K562 (cell line): ENCODE results near the gene PTPRR. TPM values are rescaled to one million over a fixed set of nuclear protein-coding genes. Genes with fewer than 3 reads are reported as not detected.

ENCODE experiments used
- ATAC-seq: fragments of 200-7000 bp; cut with Tn5 transposase; 3 replicates; pipeline ENCODE4 v1.9.1; 2020; ENCODE audit warnings: moderate library complexity
- BruUV-seq: library from RNA; stranded (reverse); fragments of 400-500 nt; replicated peaks from 2 replicates; lab custom pipeline; 2021; lab: Mats Ljungman, UMichigan
- CTCF ChIA-PET: fragments of 300-600 bp; formaldehyde crosslinking; extraction: SDS; loops from one replicate; lab custom pipeline; 2021; ENCODE audit warnings: low intra/inter-chr PET ratio; lab: Yijun Ruan, JAX
- POLR2A ChIA-PET: fragments of 300-600, 350-650 bp; sonication (Branson Sonifier 250); formaldehyde crosslinking; extraction: SDS; loops from one replicate; lab custom pipeline; 2021; ENCODE audit warnings: antibody characterized with exemption, inconsistent platforms; lab: Yijun Ruan, JAX
- DNase-seq, 4 experiments: peaks; one replicate each; pipeline versions ENCODE4 v3.0.0 to v3.0.0-alpha.2; 2011 to 2018; ENCODE audit warnings: low spot score in 3 of 4, mixed read lengths in 3 of 4; ENCODE audit errors: extremely low read depth in 1 of 4
- FAIRE-seq: peaks from 2 replicates; lab custom pipeline; 2011; peaks lifted over from hg19 to GRCh38; lab: Jason Lieb, UNC
- H2AFZ ChIP-seq: 2 replicates; pipeline ENCODE4 v1.6.0; 2011; ENCODE audit warnings: low read depth, low read length, control low read depth, inconsistent platforms
- H3K27ac ChIP-seq: fragments of 200-600 bp; 3 replicates; pipeline ENCODE4 v1.8.0; 2011; ENCODE audit warnings: low read depth, mild to moderate bottlenecking, control low read depth, inconsistent platforms, low read length, moderate library complexity, mixed read lengths; ENCODE audit errors: extremely low read depth
- H3K27me3 ChIP-seq, 2 experiments: fragments of 300-600 bp in 1 of 2; 2 replicates in 1 of 2; 3 replicates in 1 of 2; pipeline versions ENCODE4 v1.6.0 to v1.8.0; 2011; ENCODE audit warnings: inconsistent platforms in 2 of 2, low read length in 2 of 2, mild to moderate bottlenecking in 1 of 2, mixed read lengths in 1 of 2, moderate library complexity in 1 of 2; ENCODE audit not compliant: control insufficient read depth in 2 of 2, insufficient read depth in 2 of 2
- H3K36me3 ChIP-seq: fragments of 300-600 bp; 3 replicates; pipeline ENCODE4 v1.8.0; 2011; ENCODE audit warnings: mild to moderate bottlenecking, low read length, inconsistent platforms; ENCODE audit not compliant: control insufficient read depth, insufficient read depth
- H3K4me1 ChIP-seq, 2 experiments: fragments of 200-600 bp in 1 of 2; replicated peaks in 1 of 2; 2 replicates in 1 of 2; 3 replicates in 1 of 2; pipeline versions ENCODE4 v1.5.1 to v1.8.0; 2011; ENCODE audit warnings: inconsistent platforms in 2 of 2, low read length in 2 of 2, mild to moderate bottlenecking in 1 of 2, mixed read lengths in 1 of 2, moderate library complexity in 1 of 2; ENCODE audit not compliant: control insufficient read depth in 2 of 2, insufficient read depth in 2 of 2
- H3K4me2 ChIP-seq: 2 replicates; pipeline ENCODE4 v1.6.1; 2011; ENCODE audit warnings: low read length, control low read depth, inconsistent platforms, mixed read lengths; ENCODE audit not compliant: insufficient read depth
- H3K4me3 ChIP-seq: fragments of 200-600 bp; sonication (generic), shearing (Covaris generic); 2 replicates; pipeline ENCODE4 v1.5.1; 2016; ENCODE audit warnings: control low read depth, inconsistent platforms
- H3K79me2 ChIP-seq: fragments of 200-600 bp; 3 replicates; pipeline ENCODE4 v1.8.0; 2011; ENCODE audit warnings: low read length, inconsistent platforms; ENCODE audit not compliant: control insufficient read depth, insufficient read depth
- H3K9ac ChIP-seq, 2 experiments: 2 replicates each; pipeline versions ENCODE4 v1.6.0 to v1.6.1; 2011; ENCODE audit warnings: low read depth in 2 of 2, low read length in 2 of 2, control low read depth in 1 of 2, inconsistent platforms in 1 of 2, mild to moderate bottlenecking in 1 of 2, mixed read lengths in 1 of 2; ENCODE audit not compliant: insufficient read depth in 1 of 2
- H3K9me1 ChIP-seq: one replicate; pipeline ENCODE4 v1.6.0; 2011; ENCODE audit warnings: inconsistent platforms, mild to moderate bottlenecking, low read length, moderate library complexity; ENCODE audit not compliant: control insufficient read depth, insufficient read depth
- H3K9me3 ChIP-seq: replicated peaks from 2 replicates; pipeline ENCODE4 v1.5.1; 2011; ENCODE audit warnings: low read depth, low read length, inconsistent platforms; ENCODE audit not compliant: control insufficient read depth, insufficient read depth
- H4K20me1 ChIP-seq: replicated peaks from 2 replicates; pipeline ENCODE4 v1.6.1; 2011; ENCODE audit warnings: low read length, inconsistent platforms, mixed read lengths; ENCODE audit not compliant: control insufficient read depth, insufficient read depth
- CEBPB ChIP-seq: fragments of 450-650 bp; IDR thresholded peaks from 2 replicates; pipeline ENCODE4 v1.6.1; 2016; ENCODE audit warnings: missing genetic modification characterization, missing compliant biosample characterization
- CEBPG ChIP-seq, 3 experiments: fragments of 200-800 bp in 1 of 3; sonication (Bioruptor generic) in 1 of 3; sonication (generic) in 1 of 3; formaldehyde crosslinking in 1 of 3; IDR thresholded peaks in 2 of 3; conservative IDR thresholded peaks in 1 of 3; 2 replicates each; pipeline versions ENCODE4 v1.6.1 to v1.8.0; 2016 to 2022; ENCODE audit warnings: missing compliant biosample characterization in 2 of 3, missing genetic modification characterization in 2 of 3, mild to moderate bottlenecking in 1 of 3, missing genetic modification reagents in 1 of 3
- MBD2 ChIP-seq: sonication (generic); IDR thresholded peaks from 2 replicates; pipeline ENCODE4 v1.6.1; 2016; ENCODE audit warnings: low read depth, borderline replicate concordance
- POLR2AphosphoS5 ChIP-seq: IDR thresholded peaks from 2 replicates; pipeline ENCODE4 v1.6.1; 2011; ENCODE audit warnings: mild to moderate bottlenecking, low read depth, low read length, moderate library complexity; ENCODE audit not compliant: control insufficient read depth, insufficient read depth
- SRSF7 ChIP-seq: fragments of 200-400 bp; formaldehyde crosslinking; optimal IDR thresholded peaks from 2 replicates; pipeline ENCODE3; 2017; ENCODE audit warnings: mild to moderate bottlenecking, low read depth, low read length
- TAF1 ChIP-seq: IDR thresholded peaks from 2 replicates; pipeline ENCODE4 v1.6.1; 2011; ENCODE audit warnings: mild to moderate bottlenecking, low read length, moderate library complexity; ENCODE audit not compliant: insufficient read depth, control insufficient read depth, severe bottlenecking; ENCODE audit errors: extremely low read depth
- ZNF217 ChIP-seq: sonication (generic); formaldehyde crosslinking; IDR thresholded peaks from 2 replicates; pipeline ENCODE4 v1.8.0; 2022; ENCODE audit warnings: mild to moderate bottlenecking, missing genetic modification reagents
- ZNF830 ChIP-seq: fragments of 250-450 bp; sonication (Bioruptor Pico); IDR thresholded peaks from 2 replicates; pipeline ENCODE4 v1.5.0; 2021; ENCODE audit warnings: mild to moderate bottlenecking
- in situ Hi-C: fragments of 300-500 bp; cut with MboI; formaldehyde crosslinking; loops from 4 replicates; pipeline ENCODE4 v1.15.0; 2018; ENCODE audit warnings: inconsistent platforms, mixed read lengths
- intact Hi-C: fragments of 100-400 bp; cut with micrococcal nuclease; formaldehyde crosslinking; loops from 2 replicates; pipeline ENCODE4 v1.14.2; 2022
- polyA plus RNA-seq, 8 experiments: library from polyadenylated mRNA; depleted of rRNA in 4 of 8; stranded (reverse) in 5 of 8; unstranded in 3 of 8; fragments of >200 nt; fragmentation: Nextera tagmentation in 2 of 8; fragmentation: Illumina TruSeq in 1 of 8; extraction: Ambion mirVana in 2 of 8; extraction: Trizol in 1 of 8; gene quantifications; 2 replicates each; pipeline versions ENCODE4 v1.2.1 to v1.2.3, GENCODE V29; 2011 to 2014; ENCODE audit warnings: inconsistent platforms in 1 of 8, missing spikeins in 1 of 8
- total RNA-seq, 7 experiments: library from RNA; depleted of rRNA in 6 of 7; stranded (reverse); fragments of >200 nt in 6 of 7; fragmentation: Illumina TruSeq in 2 of 7; extraction: Trizol in 2 of 7; gene quantifications; 2 replicates each; pipeline versions ENCODE4 v1.2.1 to v1.2.3, GENCODE V29; 2011 to 2021; ENCODE audit warnings: low replicate concordance in 1 of 7
- TF ChIP-seq, protein P1 (sequence below): IDR thresholded peaks from 2 replicates; pipeline ENCODE4 v1.6.1; 2012; ENCODE audit warnings: low read depth, low read length, improper control_type of control experiment, borderline replicate concordance

The PTPRR gene
- total and polyA plus RNA-seq, 9 of the 15 experiments (the other 6 are each of a cell fraction or from before 2014, with no cell fraction given), result 6.6 to 41.7 (median 12.3) TPM

GRCh38 chr12:70929029-70929428 lies 8.5 kb upstream of the PTPRR start:
- no peak for DNase-seq

More at GRCh38 chr12:70929029-70929428, 8.5 kb upstream of the PTPRR start:
- Histone ChIP-seq H4K20me1 (no peaks in the 10 kb centered on the region), H3K4me2 (no peak overlapping the region), H3K4me1 (no peaks in the 10 kb centered on the region), H3K27ac (no peak overlapping the region), H3K4me3 (no peak overlapping the region), H3K27me3 (no peaks in the 10 kb centered on the region), H3K9me1 (no peaks in the 10 kb centered on the region), H2AFZ (no peak overlapping the region), H3K9me3 (no peaks in the 10 kb centered on the region), H3K9ac (no peak overlapping the region), H3K36me3 (no peaks in the 10 kb centered on the region), H3K79me2 (no peaks in the 10 kb centered on the region)
- BruUV-seq, result no TSS peak
- ChIA-PET CTCF (no interaction called here), POLR2A (no interaction called here)
- FAIRE-seq (no peak), ATAC-seq (no peak)
- TF ChIP-seq TAF1 (no peak), POLR2AphosphoS5 (no peak), SRSF7 (no peak), CEBPB (peak; percentile 76), CEBPG (CRISPR knock-in tag; IDR thresholded peaks at IDR 0.05) (no peak), CEBPG (tag; conservative IDR thresholded peaks at IDR 0.05 in 1 of 2, IDR thresholded peaks at IDR 0.05 in 1 of 2) (peak; percentile 28 to 75; a peak in 3 of 4 replicates), ZNF217 (CRISPR knock-in tag) (no peak), ZNF830 (CRISPR knock-in tag) (no peak), MBD2 (no peak)
- TF ChIP-seq, protein P1, sequence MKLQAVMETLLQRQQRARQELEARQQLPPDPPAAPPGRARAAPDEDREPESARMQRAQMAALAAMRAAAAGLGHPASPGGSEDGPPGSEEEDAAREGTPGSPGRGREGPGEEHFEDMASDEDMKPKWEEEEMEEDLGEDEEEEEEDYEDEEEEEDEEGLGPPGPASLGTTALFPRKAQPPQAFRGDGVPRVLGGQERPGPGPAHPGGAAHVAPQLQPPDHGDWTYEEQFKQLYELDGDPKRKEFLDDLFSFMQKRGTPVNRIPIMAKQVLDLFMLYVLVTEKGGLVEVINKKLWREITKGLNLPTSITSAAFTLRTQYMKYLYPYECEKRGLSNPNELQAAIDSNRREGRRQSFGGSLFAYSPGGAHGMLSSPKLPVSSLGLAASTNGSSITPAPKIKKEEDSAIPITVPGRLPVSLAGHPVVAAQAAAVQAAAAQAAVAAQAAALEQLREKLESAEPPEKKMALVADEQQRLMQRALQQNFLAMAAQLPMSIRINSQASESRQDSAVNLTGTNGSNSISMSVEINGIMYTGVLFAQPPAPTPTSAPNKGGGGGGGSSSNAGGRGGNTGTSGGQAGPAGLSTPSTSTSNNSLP, result no peak
- in situ Hi-C loops (no loop called here), intact Hi-C loops (no loop called here)
